Erythroblast (primary cell): ENCODE data around the gene BPIFB1.

ENCODE experiments used
- DNase-seq, 2 experiments: peaks; one replicate each; lab custom pipeline; 2025; lab: John Stamatoyannopoulos, UW
- GATA1 ChIP-seq: IDR thresholded peaks from 2 replicates; pipeline ENCODE4 v1.6.1; 2011; ENCODE audit warnings: low read depth, mild to moderate bottlenecking, control low read depth, low read length, moderate library complexity
- POLR2A ChIP-seq: IDR thresholded peaks from 2 replicates; pipeline ENCODE4 v1.6.1; 2011; ENCODE audit warnings: mild to moderate bottlenecking, low read length

Gene BPIFB1

GRCh38 chr20:33312583-33312982 is 29.6 kb downstream of the BPIFB1 start:
- no peak for TF ChIP-seq GATA1
- TF ChIP-seq POLR2A: no peak
- DNase-seq: no peak

GRCh38 chr20:33313686-33314314 is 30.8 kb downstream of the BPIFB1 start:
- no peak for DNase-seq
- TF ChIP-seq POLR2A: no peak
- TF ChIP-seq GATA1: no peak

- no peak for DNase-seq
- TF ChIP-seq POLR2A (no peak), GATA1 (no peak)
These were observed 33.3 kb downstream of the BPIFB1 start for GRCh38 chr20:33316343-33316742.

- TF ChIP-seq POLR2A: no peak
- TF ChIP-seq GATA1: no peak
- no peak for DNase-seq
These were observed 33.9 kb downstream of the BPIFB1 start for GRCh38 chr20:33316958-33317357.

GRCh38 chr20:33317424-33318095 is 34.5 kb downstream of the BPIFB1 start:
- TF ChIP-seq POLR2A (no peak), GATA1 (no peak)
- DNase-seq: no peak

- DNase-seq: no peak
- TF ChIP-seq POLR2A: no peak
- no peak for TF ChIP-seq GATA1
These were observed 35.0 kb downstream of the BPIFB1 start for GRCh38 chr20:33318096-33318429.

GRCh38 chr20:33320006-33320405 is 37.0 kb downstream of the BPIFB1 start:
- no peak for TF ChIP-seq GATA1
- no peak for TF ChIP-seq POLR2A
- peak in 1 of 2 experiments; percentile 24 for DNase-seq

- no peak for TF ChIP-seq POLR2A
- TF ChIP-seq GATA1: no peak
- no peak for DNase-seq
These were observed 39.4 kb downstream of the BPIFB1 start for GRCh38 chr20:33322456-33322855.

- TF ChIP-seq GATA1 (no peak), POLR2A (no peak)
- no peak for DNase-seq
These were observed 40.2 kb downstream of the BPIFB1 start for GRCh38 chr20:33323236-33323635.

GRCh38 chr20:33325350-33325749 is 42.3 kb downstream of the BPIFB1 start:
- TF ChIP-seq GATA1 (no peak), POLR2A (no peak)

GRCh38 chr20:33328157-33329137 is 45.4 kb downstream of the BPIFB1 start:
- TF ChIP-seq POLR2A (no peak), GATA1 (no peak)
- DNase-seq: no peak

More at GRCh38 chr20:33325350-33325749, 42.3 kb downstream of the BPIFB1 start:
- DNase-seq: no peak

- TF ChIP-seq POLR2A (no peak), GATA1 (no peak)
- DNase-seq: no peak
These were observed 50.0 kb downstream of the BPIFB1 start for GRCh38 chr20:33332905-33333456.

GRCh38 chr20:33333616-33334015 is 50.6 kb downstream of the BPIFB1 start:
- no peak for DNase-seq
- no peak for TF ChIP-seq GATA1
- TF ChIP-seq POLR2A: no peak

- DNase-seq: no peak
- TF ChIP-seq GATA1 (no peak), POLR2A (no peak)
These were observed 51.1 kb downstream of the BPIFB1 start for GRCh38 chr20:33334111-33334510.
